Vagina (tissue), 2 donors: ENCODE measurements around the gene GCSAML.

ENCODE experiments used
- CTCF ChIP-seq, 3 experiments: fragments of 450-650 bp in 2 of 3; fragments of 200-600 bp in 1 of 3; sonication (generic) in 1 of 3; IDR thresholded peaks; one replicate each; pipeline ENCODE4 v1.5.1; 2017 to 2019; ENCODE audit warnings: antibody characterized with exemption in 3 of 3, mild to moderate bottlenecking in 2 of 3, moderate library complexity in 2 of 3
- POLR2A ChIP-seq, 2 donors: fragments of 450-650 bp; IDR thresholded peaks; one replicate each; pipeline ENCODE4 v1.6.1; 2017; ENCODE audit warnings: antibody characterized with exemption in 2 of 2, mild to moderate bottlenecking in 2 of 2, moderate library complexity in 2 of 2
- POLR2AphosphoS5 ChIP-seq, 2 donors: sonication (generic); formaldehyde crosslinking; IDR thresholded peaks; one replicate each; pipeline ENCODE4 v1.9.0; 2017; ENCODE audit warnings: antibody characterized with exemption in 2 of 2, mild to moderate bottlenecking in 2 of 2, low read depth in 1 of 2; ENCODE audit not compliant: insufficient read depth in 1 of 2

- TF ChIP-seq CTCF (IDR thresholded peaks at IDR 0.05), result no peak
- no peak for TF ChIP-seq POLR2A (IDR thresholded peaks at IDR 0.05)
- TF ChIP-seq POLR2AphosphoS5 (IDR thresholded peaks at IDR 0.05; ENCODE audit: insufficient read depth in 1 of 2, low read depth in 1 of 2), result no peak
Observed at GRCh38 chr1:247518613-247518891, 30.4 kb upstream of the GCSAML start.
